ACC112 (cell line): ENCODE data around the gene CNTFR.

Experiments used
- H2AFZ ChIP-seq: fragments of 200-600 bp; sonication (generic); one replicate; pipeline ENCODE4 v1.6.0; 2017; ENCODE audit warnings: antibody characterized with exemption, low read length; ENCODE audit not compliant: unreplicated experiment
- H3K27ac ChIP-seq: fragments of 200-600 bp; sonication (generic); 2 replicates; pipeline ENCODE4 v1.5.1; 2014; ENCODE audit warnings: low read depth, mild to moderate bottlenecking, antibody characterized with exemption, low read length, moderate library complexity
- H3K27me3 ChIP-seq: fragments of 200-600 bp; sonication (generic); 2 replicates; pipeline ENCODE4 v1.6.1; 2014; ENCODE audit warnings: mild to moderate bottlenecking, antibody characterized with exemption, low read length, moderate library complexity, mixed read lengths; ENCODE audit not compliant: insufficient read depth
- H3K36me3 ChIP-seq: fragments of 200-600 bp; sonication (generic); 2 replicates; pipeline ENCODE4 v1.6.1; 2016; ENCODE audit warnings: mild to moderate bottlenecking, antibody characterized with exemption, low read length, moderate library complexity, mixed read lengths; ENCODE audit not compliant: insufficient read depth
- H3K4me1 ChIP-seq: fragments of 200-600 bp; sonication (generic); one replicate; pipeline ENCODE4 v1.6.1; 2016; ENCODE audit warnings: low read length, mixed read lengths; ENCODE audit not compliant: insufficient read depth, unreplicated experiment, control insufficient read depth
- H3K4me3 ChIP-seq: fragments of 200-600 bp; sonication (generic); 2 replicates; pipeline ENCODE4 v1.5.1; 2014; ENCODE audit warnings: mild to moderate bottlenecking, low read depth, low read length
- H3K79me2 ChIP-seq: fragments of 200-600 bp; sonication (generic); one replicate; pipeline ENCODE4 v1.6.0; 2016; ENCODE audit warnings: low read length; ENCODE audit not compliant: control insufficient read depth, unreplicated experiment, insufficient read depth

The CNTFR gene

GRCh38 chr9:34585946-34586669, 3.4 kb downstream of the CNTFR start:
- Histone ChIP-seq H3K4me3 (no peak overlapping the region), H3K27me3 (peaks cover 89% of the 10 kb centered on the region), H2AFZ (no peak overlapping the region), H3K4me1 (no peaks in the 10 kb centered on the region), H3K27ac (no peak overlapping the region), H3K79me2 (no peaks in the 10 kb centered on the region), H3K36me3 (no peaks in the 10 kb centered on the region)

- Histone ChIP-seq H3K27me3 (peaks cover 87% of the 10 kb centered on the region), H3K4me1 (no peaks in the 10 kb centered on the region)
Measured at GRCh38 chr9:34584970-34585369, 4.6 kb downstream of the CNTFR start.

GRCh38 chr9:34582787-34583186, 6.7 kb downstream of the CNTFR start:
- H3K4me3 ChIP-seq, result no peak overlapping the region
- H3K27ac ChIP-seq, result no peak overlapping the region
- peaks cover 84% of the 10 kb centered on the region for H3K27me3 ChIP-seq
- no peak overlapping the region for H2AFZ ChIP-seq
- no peaks in the 10 kb centered on the region for H3K36me3 ChIP-seq
- no peaks in the 10 kb centered on the region for H3K4me1 ChIP-seq
- H3K79me2 ChIP-seq, result no peaks in the 10 kb centered on the region

More at GRCh38 chr9:34584970-34585369, 4.6 kb downstream of the CNTFR start:
- H3K4me3 ChIP-seq, result no peak overlapping the region
- no peak overlapping the region for H3K27ac ChIP-seq
- no peaks in the 10 kb centered on the region for H3K36me3 ChIP-seq
- H2AFZ ChIP-seq, result no peak overlapping the region
- H3K79me2 ChIP-seq, result no peaks in the 10 kb centered on the region

DNA sequence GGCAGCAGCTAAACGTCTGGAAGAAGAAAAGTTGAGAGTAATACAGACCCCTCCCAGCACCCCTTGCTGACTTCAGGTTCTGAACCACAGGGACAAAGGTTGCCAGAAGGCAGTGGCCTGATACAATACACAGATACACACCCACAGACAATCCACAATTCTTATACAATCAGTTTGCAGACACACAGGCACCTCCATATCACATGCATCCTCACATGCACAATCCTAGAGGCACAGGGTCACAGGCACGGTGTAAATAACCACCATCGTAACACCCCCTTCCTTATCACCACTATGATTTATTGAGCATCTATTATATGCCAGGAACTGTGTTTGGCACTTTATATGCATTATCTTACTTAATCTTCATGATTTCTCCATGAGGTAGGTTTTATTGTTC, 8.2 kb downstream of the CNTFR start:
- peaks cover 83% of the 10 kb centered on the region for H3K27me3 ChIP-seq
- H3K4me1 ChIP-seq, result no peaks in the 10 kb centered on the region

DNA sequence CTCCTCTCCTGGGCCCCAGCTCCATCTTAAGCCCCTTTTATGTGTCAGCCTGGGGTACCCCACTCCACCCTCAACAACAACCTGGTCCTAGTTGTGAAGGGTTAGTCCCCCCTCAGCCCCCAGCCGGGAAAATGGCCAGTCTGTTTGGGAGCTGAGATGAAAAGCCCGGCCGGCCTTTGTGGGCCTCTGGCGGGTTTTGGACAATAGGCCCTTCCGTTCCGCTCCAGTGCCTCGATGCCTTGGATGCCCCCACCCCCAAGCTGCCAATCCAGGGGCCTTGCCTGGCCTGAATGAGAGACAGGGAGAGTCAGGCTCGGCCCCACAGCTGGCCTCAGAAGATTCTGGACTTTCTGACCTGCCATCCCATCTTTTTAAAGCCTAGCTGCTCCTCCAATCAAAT, 9.2 kb downstream of the CNTFR start:
- H3K27ac ChIP-seq, result no peak overlapping the region
- no peaks in the 10 kb centered on the region for H3K4me1 ChIP-seq
- no peaks in the 10 kb centered on the region for H3K36me3 ChIP-seq
- H3K79me2 ChIP-seq, result no peaks in the 10 kb centered on the region
- H2AFZ ChIP-seq, result no peak overlapping the region
- no peak overlapping the region for H3K4me3 ChIP-seq
- peaks cover 74% of the 10 kb centered on the region for H3K27me3 ChIP-seq

More for the DNA sequence above, 8.2 kb downstream of the CNTFR start:
- Histone ChIP-seq H3K36me3 (no peaks in the 10 kb centered on the region), H3K79me2 (no peaks in the 10 kb centered on the region), H2AFZ (no peak overlapping the region), H3K4me3 (no peak overlapping the region), H3K27ac (no peak overlapping the region)

GRCh38 chr9:34579808-34580163, 9.7 kb downstream of the CNTFR start:
- peaks cover 71% of the 10 kb centered on the region for H3K27me3 ChIP-seq
- H3K4me1 ChIP-seq, result no peaks in the 10 kb centered on the region

DNA sequence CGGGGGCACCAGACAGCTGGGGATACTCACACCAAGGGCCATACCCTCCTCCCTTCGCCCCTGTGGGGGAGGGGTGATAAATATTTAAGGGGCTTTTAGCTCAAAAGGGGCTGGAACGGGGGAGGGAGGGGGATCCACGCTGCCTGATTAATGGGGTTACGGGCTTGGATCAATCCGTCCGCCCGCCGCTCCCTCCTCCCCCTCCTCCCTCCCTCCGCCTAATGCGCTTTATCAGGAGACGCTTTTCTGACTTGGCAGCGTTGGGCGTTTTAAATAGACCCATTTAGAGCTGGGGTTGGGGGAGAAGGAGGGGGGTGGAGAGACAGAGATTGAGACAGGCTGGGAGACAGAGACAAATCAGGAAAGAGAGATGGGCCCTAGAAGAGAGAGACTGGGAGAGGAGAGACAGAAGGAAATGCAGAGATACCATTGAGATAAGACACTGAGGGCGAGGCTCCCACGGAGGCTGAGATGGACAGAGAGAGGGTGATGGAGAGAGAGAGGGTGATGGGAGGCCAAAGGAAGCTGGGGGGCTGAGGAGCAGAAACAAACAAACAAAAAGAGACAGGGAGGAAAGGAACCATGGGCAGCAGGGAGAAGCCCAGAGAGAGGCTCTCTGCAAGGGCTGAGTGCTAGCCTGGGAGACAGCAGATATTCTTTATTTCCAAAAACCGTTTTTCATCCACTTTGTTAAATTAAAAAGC, 10.3 kb downstream of the CNTFR start:
- Histone ChIP-seq H3K4me1 (no peaks in the 10 kb centered on the region), H2AFZ (no peak overlapping the region), H3K4me3 (no peak overlapping the region), H3K27ac (no peak overlapping the region), H3K79me2 (no peaks in the 10 kb centered on the region), H3K27me3 (peaks cover 66% of the 10 kb centered on the region), H3K36me3 (no peaks in the 10 kb centered on the region)

More at GRCh38 chr9:34579808-34580163, 9.7 kb downstream of the CNTFR start:
- Histone ChIP-seq H3K36me3 (no peaks in the 10 kb centered on the region), H3K79me2 (no peaks in the 10 kb centered on the region), H3K4me3 (no peak overlapping the region), H3K27ac (no peak overlapping the region), H2AFZ (no peak overlapping the region)

- peak overlapping the region; percentile 64; the same call in 1 of the 2 replicates for H3K4me3 ChIP-seq
- H3K79me2 ChIP-seq, result no peaks in the 10 kb centered on the region
- no peaks in the 10 kb centered on the region for H3K36me3 ChIP-seq
- no peaks in the 10 kb centered on the region for H3K4me1 ChIP-seq
- H3K27me3 ChIP-seq, result peaks cover 58% of the 10 kb centered on the region
- H2AFZ ChIP-seq, result no peak overlapping the region
- no peak overlapping the region for H3K27ac ChIP-seq
Measured at GRCh38 chr9:34578241-34579103, 11.1 kb downstream of the CNTFR start.

DNA sequence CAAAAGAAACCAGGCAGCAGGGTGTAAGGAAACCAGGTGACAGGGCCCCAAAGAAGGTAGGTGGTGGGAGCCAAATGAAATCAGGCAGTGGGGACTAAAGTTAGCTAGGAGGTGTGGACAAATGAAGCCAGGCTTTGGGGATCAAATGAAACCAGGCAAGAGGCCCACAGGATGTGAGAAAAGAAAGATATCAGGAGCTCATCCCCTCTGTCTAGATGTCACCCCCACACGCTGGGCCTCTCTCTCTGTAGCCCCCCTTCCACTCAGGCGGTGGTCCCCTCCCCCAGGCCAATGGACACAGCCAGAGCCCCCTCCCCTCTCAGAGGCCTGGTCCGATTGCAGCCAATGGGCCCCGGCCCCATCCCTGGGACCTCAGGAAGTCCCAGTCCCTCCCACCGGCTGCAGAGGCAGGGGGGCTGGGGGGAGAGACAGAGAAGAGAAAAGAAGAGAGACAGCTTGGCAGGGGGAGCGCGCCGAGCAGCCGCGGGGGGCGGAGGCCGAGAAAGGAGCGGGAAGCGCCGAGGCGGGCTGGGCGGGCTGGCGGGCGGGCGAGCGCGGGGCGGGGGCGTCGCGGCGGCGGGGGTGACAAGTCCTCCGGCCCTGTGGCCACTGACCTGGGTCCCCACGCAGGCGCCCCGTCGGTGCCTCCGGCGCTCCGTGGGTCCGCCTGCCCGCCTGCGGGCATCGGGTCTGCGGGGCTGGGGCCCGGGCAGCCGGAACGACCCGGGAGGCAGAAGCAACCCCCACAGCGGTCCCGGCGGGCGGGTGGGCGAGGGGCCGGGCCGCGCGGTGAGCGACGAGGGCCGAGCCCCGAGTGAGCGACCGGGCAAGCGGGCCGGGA, 11.9 kb downstream of the CNTFR start:
- H3K79me2 ChIP-seq, result no peaks in the 10 kb centered on the region
- H3K27ac ChIP-seq, result no peak overlapping the region
- H3K4me3 ChIP-seq, result peak overlapping the region; percentile 64; the same call in 1 of the 2 replicates
- no peak overlapping the region for H2AFZ ChIP-seq
- peaks cover 50% of the 10 kb centered on the region for H3K27me3 ChIP-seq
- H3K4me1 ChIP-seq, result no peaks in the 10 kb centered on the region
- no peaks in the 10 kb centered on the region for H3K36me3 ChIP-seq
